Measurements from ENCODE around the gene ACTMAP.
"Not testable (repeated sequence)": the region's sequence is repeated elsewhere in the genome, so short reads cannot be mapped to it uniquely, and the experiment has no call there.

ACTMAP gene

DNA sequence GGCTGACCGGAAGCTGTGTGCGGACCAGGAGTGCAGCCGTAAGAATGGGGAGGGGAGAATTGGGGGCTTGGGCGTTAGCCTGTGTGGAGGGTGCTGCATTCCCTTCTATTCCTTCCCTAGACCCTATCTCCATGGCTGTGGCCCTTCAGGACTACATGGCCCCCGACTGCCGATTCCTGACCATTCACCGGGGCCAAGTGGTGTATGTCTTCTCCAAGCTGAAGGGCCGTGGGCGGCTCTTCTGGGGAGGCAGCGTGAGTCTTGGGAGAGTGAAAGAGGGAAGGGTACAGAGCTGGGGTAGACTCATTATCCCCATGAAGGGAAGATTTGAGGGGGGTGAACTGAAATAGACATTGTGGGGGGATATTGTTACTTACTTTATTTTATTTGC is 25.4 kb upstream of the ACTMAP start:
- DNase-seq = no peak

DNA sequence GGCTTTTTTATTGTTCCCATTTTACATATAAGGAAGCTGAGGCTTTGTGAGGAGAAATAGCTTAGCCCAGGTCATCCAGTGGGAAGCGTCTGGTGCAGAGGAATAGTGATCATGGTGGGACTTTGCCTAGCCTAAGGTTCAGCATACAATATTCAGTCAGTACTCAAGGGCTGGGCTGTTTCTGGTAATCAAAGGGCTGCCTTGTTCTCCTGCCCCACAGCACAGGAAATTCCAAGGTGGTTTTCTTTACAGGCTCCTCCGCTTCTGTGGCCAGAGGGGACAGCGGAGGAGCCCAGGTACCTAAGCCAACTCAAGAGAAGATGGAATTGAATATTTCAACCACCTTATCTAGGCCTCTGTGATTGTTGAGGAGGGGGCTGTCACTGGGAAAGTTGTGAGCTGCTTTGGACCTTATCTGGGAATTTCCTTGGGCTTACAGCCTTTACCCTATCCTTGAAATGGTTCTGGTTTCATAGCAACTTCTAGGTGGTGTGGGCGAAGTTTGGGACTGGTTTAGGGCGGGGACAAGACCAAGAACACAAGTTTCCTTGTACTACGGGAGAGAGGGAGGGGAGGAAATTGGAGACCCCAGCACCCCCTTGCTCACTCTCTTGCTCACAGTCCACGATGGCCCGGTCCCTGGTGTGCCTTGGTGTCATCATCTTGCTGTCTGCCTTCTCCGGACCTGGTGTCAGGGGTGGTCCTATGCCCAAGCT is 24.8 kb upstream of the ACTMAP start, which contains the start of gene MIA:
Gene MIA, plus strand, starts transcription at position 606 of the 716 bp plus-strand sequence. Its CDS starts 22 bp downstream, at position 628.
- DNase-seq = no peak

DNA sequence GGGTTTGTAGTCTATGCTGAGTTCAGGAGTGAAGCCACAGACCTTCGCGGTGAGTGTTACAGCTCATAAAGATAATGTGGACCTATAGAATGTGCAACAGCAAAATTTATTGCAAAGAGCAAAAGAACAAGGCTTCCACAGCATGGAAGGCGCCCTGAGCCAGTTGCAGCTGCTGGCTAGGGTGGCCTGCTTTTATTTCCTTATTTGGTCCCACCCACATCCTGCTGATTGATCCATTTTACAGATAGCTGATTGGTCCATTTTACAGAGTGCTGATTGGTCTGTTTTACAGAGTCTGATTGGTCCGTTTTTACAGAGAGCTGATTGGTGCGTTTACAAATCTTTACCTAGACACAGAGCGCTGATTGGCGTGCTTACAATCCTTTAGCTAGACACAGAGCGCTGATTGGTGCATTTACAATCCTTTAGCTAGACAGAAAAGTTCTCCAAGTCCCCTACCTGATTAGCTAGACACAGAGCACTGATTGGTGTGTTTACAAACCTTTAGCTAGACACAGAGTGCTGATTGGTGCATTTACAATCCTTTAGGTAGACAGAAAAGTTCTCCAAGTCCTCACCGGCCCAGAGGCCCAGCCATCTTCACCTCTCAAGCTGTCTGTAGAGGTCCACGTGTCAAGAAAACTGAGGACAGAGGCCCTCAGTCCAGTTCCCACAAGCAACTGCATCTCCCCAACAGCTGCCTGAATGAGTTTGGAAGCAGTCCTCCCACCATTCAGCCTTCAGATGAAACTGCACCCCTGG is 21.0 kb upstream of the ACTMAP start:
- peak; percentile 45 for DNase-seq

DNA sequence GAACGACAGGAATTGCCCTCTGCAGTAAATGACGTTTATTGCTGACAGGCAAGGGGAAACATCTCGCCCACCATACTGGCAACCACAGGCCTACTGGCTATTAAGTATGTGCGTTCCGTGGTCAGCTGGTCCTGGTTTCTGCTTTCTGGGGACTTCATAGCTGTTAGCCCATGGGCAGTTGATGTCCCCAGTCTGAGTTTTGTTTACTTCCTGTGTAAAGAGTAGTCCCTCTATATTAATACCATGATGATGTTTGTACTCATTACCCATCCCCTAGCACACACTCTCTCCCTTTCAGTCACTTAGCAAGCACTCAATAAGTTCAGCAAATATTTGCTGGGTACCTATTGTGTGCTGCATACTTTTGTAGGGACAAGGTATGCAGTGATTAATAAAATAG is 18.6 kb upstream of the ACTMAP start:
- DNase-seq = no peak

DNA sequence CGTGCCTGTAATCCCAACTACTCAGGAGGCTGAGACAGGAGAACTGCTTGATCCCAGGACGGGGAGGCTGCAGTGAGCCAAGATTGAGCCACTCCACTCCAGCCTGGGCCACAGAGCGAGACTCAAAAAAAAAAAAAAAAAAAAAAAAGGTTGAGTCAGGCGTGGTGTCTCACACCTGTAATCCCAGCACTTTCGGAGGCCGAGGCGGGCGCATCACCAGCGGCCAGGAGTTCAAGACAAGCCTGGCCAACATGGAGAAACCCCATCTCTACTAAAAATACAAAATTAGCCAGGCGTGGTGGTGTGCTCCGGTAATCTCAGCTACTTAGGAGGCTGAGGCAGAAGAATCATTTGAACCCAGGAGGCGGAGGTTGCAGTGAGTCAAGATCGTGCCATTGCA is 16.1 kb upstream of the ACTMAP start:
- not testable (repeated sequence) for DNase-seq

DNA sequence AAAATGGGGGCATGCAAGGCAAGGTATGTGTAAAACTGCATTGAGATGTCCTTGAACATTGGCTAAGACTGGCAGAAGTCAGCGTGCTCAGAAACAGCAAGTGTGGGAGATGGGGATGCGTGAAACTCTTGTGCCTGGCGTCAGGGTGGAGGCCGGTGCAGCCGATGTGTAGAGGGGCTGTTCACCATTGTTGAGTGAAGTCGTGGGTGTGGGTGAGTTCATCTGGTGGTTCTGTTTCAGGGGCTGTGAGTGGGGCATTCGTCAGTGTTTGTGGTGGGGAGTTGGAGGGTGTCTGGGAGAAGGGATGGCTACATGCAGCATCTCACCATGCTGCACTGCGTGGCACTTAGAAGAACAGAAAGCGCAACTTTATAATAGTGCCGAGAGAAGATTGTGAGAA is 13.7 kb upstream of the ACTMAP start:
- no peak for DNase-seq

DNA sequence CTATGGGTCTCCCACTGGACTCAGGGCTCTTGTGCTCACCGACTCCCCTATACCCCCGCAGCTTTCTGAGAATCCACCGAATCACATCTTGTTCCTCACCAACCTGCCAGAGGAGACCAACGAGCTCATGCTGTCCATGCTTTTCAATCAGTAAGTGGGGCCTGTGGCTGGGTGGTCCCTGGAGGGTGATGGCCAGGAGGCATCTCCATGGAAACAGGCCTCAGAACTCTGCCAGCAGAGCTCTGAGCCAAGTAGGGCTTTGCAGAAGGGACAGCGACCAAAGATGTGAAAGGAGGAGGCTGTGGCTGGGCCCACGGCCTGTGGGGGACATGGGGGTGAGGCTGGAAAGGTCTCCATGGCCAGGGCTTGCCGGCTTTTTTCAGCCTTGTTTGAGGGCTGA is 13.2 kb upstream of the ACTMAP start:
- DNase-seq = no peak

DNA sequence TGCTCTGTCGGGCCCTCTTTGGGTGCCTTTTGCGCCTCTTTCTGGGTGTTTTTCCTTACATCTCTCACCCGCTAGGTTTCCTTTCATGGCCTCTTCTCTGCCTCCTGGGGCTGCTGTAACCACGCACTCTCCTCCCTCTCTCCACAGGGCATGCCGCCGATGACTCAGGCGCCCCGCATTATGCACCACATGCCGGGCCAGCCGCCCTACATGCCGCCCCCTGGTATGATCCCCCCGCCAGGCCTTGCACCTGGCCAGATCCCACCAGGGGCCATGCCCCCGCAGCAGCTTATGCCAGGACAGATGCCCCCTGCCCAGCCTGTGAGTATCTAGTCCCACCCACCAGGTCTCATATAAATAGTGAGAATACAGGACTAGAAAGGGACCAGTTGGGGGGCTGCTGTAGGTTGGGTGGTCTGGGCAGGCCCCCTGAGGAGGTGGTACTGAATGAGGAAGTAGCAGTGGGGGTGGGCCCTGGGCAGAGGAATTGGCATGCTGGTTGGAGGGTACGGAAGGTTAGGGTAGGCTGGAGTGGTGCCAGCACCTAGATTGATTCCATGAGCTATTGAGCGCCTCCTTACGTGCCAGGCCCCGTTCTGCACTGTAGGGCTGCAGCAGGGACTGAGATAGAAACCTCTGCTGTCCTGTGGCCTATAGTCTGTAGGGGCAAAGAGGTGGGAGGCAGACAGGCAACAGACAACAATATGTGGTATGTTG is 12.6 kb upstream of the ACTMAP start:
- DNase-seq = no peak

DNA sequence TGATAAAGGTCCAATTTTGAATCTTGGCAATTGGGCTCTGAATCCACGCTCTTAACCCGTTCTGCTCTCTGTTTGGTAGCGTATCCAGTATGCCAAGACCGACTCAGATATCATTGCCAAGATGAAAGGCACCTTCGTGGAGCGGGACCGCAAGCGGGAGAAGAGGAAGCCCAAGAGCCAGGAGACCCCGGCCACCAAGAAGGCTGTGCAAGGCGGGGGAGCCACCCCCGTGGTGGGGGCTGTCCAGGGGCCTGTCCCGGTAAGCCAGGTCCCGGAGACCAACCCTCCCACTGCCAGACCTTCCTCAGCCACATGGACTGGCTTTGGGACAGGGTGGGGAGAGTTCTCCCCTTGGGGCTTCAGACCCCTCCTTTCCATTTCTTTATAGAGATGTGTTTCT is 9.1 kb upstream of the ACTMAP start:
- DNase-seq = no peak

DNA sequence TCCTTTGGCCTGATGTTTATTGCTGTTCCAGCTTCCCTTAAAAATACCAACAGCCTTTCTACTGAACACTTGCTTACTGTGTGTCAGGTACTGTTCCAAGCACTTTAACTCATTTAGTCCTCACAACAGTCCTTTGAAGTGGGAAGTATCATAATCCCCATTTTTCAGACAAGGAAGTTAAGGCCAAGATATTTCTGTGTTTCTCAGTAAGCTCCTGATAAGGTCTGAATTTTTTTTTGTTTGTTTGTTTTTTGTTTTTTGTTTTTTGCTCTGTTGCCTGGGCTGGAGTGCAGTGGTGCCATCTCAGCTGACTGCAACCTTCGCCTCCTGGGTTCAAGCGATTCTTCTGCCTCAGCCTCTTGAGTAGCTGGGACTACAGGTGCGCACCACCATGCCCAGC is 8.2 kb upstream of the ACTMAP start:
- DNase-seq = no peak

DNA sequence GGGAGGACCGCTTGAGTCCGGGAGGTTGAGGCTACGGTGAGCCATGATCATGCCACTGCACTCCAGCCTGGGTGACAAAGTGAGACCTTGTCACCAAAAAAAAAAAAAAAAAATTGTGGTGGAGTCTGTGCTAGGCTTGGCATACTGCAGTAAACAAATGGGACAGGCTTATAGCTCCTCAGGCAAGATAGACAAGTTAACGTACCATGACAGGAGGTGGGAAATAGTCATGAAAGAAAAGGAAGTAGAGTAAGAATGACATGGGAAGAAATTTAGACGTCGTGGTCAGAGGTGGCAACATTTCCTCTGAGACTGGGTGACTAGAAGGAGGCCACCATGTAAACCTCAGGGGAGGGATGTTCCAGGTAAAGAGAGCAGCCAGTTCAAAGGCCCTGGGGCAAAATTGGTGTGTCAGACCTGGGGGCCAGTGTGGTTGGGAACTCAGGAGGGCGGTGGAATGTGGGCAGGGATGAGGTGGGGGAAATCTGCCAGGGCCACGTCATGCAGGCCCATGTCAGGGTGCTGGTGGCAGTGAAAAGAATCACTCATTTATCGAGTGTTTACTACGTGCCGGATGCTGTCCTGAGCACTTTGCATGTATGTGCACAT is 6.3 kb upstream of the ACTMAP start:
- no peak for DNase-seq

DNA sequence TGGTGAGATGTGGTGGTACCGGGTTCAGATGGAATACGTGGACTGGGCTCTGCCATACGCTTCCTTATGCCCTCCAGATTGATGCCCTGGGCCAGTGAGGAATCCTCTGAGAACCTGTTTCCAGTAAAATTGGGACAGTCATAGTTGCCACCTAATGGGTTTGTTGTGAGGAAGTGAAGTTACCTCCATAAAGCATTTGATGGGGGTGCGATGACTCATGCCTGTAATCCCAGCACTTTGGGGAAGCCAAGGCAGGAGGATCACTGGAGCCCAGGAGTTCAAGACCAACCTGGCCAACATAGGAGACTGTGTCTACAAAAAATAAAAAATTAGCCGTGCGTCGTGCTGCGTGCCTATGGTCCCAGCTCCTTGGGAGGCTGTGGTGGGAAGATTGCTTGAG is 5.5 kb upstream of the ACTMAP start:
- DNase-seq = no peak

DNA sequence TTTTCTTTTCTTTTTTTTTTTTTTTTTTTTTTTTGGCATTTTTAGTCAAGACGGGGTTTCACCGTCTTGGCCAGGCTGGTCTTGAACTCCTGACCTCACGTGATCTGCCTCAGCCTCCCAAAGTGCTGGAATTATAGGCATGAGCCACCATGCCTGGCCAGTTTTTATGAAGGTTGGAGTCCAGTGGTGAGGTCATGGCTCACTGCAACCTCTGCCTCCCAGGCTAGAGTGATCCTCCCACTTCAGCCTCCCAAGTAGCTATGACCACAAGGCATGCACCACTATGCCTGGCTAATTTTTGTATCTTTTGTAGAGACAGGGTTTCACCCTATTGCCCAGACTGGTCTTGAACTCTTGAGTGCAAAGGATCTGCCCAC is 5.0 kb upstream of the ACTMAP start:
- DNase-seq = no peak

DNA sequence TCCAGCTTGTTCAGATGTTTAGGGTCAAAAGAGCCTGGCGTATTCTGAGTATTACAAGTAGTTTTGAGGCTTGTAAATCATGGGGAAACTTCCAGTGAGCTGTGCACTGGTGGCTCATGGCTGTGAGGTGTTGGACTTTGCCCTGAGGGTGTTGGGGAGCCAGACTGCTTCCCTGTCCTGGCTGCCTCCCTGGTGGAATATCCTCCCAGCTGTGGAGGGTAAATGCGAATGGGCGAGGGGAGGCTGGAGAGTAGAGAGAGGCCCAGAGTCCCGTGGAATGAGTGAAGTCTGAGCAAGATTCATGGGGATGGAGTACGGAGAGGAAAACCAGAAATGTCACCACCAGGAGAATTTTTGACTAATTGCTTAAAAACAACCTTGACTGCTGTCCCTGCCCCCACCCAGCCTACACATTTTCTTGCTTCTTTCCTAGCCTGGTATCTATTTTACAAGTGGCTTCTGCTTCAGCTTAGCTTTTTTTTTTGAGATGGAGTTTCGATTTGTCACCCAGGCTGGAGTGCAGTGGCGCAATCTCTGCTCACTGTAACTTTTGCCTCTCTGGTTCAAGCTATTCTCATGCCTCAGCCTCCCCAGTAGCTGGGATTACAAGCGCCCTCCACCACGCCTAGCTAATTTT is 4.5 kb upstream of the ACTMAP start:
- DNase-seq = no peak

DNA sequence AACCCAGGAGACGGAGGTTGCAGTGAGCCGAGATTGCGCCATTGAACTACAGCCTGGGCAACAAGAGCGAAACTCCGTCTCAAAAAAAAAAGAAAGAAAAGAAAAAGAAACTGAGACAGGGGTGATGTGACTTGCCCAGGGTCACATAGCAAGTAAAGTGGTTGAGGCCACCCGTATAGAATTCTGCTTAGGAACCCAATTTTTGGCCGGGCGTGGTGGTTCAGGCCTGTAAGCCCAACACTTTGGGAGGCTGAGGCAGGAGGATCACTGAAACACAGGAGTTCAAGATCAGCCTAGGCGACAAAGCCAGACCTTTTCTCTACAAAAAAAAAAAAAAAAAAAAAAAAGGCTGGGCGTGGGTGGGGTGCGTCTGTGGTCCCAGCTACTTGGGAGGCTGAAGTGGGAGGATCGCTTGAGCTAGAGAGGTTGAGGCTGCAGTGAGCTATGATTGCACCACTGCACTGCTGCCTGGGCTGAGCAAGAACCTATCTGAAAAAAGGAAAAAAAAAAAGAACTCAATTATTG is 2.0 kb upstream of the ACTMAP start:
- peak; percentile 33 for DNase-seq

DNA sequence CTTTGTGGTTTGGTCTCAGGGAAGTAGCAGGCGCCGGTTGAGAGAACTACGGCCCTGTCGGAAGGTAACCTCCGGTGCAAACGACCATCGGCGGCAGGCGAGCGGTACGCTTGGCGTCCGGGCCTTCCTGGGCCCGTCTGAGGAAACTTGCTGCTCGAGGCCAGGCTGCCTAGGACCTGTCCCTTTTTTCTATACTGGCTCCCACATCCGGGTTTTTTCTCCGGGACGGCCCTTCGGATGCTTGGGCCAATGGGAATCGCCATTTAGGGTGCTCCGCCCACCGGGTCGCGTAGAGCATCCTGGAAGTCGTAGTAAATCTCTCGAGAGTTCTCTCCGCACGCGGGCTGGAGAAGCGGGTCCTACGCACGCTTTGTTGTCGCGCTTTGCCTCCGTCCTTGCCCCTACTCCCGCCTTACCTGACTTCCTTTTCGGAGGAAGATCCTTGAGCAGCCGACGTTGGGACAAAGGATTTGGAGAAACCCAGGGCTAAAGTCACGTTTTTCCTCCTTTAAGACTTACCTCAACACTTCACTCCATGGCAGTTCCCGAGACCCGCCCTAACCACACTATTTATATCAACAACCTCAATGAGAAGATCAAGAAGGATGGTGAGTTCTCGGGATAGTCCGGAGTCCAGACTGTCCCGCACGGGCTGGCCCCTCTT is 729 bp upstream of the ACTMAP start, which contains the start of gene SNRPA:
Gene SNRPA, plus strand, starts transcription at position 330 of the 664 bp plus-strand sequence. Its CDS starts 206 bp downstream, at position 536.
- peak; percentile 99 for DNase-seq

DNA sequence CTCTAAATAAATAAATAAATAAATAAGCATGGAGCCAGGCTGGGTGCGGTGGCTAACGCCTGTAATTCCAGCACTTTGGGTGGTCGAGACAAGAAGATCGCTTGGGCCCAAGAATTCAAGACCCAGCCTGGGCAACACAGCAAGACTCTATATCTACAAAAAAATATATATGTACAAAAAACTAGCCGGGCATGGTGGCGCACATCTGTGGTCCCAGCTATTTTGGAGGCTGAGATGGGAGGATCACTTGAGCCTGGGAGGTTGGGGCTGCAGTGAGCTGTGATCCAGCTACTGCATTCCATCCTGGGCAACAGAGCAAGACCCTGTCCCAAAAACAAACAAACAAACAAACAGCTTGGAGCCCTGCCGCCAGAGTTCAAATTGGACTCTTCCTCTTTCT is 2.7 kb downstream of the ACTMAP start:
- no peak for DNase-seq

DNA sequence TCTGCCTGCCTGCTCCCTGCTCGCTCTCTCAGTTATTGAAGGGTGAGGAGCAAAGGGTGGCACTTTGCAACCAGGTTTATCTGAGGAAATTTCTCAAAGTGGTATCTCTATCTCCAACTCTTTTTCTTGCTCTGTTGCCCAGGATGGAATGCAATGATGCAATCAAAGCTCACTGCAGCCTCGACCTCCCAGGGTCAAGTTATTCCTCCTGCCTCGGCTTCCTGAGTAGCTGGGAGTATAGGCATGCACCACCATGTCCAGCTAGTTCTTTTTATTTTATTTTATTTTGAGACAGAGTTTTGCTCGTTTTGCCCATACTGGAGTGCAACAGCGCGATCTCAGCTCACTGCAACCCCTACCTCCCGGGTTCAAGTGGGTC is 4.9 kb downstream of the ACTMAP start:
- DNase-seq = no peak

DNA sequence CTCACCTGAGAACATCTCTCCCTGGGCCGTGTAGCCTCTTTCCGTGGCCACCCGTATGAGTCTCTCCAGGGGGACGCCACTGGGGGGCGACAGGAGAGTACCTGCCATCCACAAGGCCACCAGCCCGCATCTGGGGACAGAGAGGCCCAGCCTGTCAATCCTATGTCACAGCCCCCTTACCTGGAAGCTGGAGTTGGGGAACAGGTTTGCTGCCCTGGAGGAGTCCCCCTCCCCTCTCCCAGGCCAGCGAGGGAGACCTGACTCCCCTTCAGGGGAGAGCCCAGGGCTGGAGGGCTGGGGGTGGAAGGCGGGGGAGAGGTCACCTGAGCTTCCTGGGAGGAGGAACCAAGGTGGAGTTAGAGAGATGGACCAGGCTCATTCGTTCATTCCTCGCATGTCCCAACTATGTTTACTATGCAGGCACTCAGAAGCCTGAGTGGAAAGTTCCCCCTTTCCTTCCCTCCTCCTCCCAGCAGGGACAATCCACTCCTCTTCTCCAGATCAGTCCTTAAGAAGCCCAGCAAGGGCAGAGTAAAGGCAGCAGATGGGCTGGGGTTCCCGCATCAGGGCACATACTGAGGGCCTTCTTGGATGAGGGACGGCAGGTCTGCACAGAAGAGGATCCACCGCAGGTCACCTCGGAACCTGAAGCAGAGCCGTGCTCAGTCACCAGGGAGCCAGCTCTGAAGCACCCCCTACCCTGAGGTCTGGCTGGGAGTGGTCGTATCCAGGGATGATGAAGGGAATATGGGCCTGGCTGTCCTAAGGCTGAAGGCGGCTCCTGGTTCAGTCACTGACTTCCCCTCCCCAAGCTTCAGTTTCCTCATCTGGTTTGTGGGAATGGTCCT is 5.5 kb downstream of the ACTMAP start:
- peak; percentile 38 for DNase-seq

DNA sequence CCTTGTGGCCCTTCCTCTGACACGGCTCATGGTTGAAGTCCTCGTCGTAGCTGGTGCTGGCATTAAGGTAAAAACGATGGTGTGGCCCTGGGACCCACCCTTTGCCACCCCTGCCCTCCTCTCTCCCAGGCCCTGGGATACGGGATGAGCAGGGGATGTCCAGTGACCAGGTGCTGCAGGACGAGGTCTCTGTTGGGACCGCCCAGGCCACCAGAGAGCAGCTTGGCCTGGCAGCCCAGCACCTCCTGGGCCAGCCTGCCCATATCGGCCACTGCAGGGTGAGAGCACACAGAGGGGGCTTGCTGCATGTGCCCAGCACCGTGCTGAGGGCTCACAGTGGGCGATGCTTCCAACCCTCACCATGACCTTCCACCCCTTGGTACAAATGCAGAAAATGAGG is 6.4 kb downstream of the ACTMAP start:
- DNase-seq = no peak

DNA sequence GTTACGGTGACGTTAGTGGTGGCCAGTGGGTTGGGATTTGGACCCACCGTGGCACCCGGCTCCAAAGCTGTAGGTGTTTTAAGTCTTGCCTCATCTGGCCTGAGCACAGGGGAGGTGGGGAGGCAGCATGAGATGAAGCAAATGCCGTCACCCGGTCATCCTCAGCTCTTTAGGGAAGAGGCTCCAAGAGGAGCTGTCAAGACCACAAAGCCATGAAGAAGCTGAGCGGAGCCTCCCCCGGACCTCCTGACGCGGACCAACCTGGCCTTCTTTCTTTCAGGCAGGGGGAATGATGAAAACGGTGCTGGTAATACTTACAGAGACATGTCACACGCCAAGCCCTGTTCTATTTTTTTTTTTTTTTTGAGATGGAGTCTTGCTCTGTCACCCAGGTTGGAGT is 7.4 kb downstream of the ACTMAP start:
- DNase-seq = no peak
